Measurements from ENCODE around the gene CACNA2D3. TPM values are rescaled to one million over a fixed set of nuclear protein-coding genes. Genes with fewer than 3 reads are reported as not detected.

Gene CACNA2D3
- total and polyA plus RNA-seq, 4 donors = 0.06 to 0.37 (median 0.08) TPM; not detected in 1

- no peak for DNase-seq (ENCODE audit: low spot score)
- TF ChIP-seq, protein P1, sequence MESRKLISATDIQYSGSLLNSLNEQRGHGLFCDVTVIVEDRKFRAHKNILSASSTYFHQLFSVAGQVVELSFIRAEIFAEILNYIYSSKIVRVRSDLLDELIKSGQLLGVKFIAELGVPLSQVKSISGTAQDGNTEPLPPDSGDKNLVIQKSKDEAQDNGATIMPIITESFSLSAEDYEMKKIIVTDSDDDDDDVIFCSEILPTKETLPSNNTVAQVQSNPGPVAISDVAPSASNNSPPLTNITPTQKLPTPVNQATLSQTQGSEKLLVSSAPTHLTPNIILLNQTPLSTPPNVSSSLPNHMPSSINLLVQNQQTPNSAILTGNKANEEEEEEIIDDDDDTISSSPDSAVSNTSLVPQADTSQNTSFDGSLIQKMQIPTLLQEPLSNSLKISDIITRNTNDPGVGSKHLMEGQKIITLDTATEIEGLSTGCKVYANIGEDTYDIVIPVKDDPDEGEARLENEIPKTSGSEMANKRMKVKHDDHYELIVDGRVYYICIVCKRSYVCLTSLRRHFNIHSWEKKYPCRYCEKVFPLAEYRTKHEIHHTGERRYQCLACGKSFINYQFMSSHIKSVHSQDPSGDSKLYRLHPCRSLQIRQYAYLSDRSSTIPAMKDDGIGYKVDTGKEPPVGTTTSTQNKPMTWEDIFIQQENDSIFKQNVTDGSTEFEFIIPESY (IDR thresholded peaks at IDR 0.05) = no peak
- no peak for TF ChIP-seq NR2F2 (IDR thresholded peaks at IDR 0.05)
- TF ChIP-seq HNF4G (IDR thresholded peaks at IDR 0.05) = no peak
- TF ChIP-seq YY1 (IDR thresholded peaks at IDR 0.05) = no peak
- Histone ChIP-seq H3K9me3 (ENCODE audit: control insufficient read depth in 4 of 4, low read length in 3 of 4) (no peaks in the 10 kb centered on the region), H3K36me3 (ENCODE audit: control insufficient read depth in 4 of 4, insufficient read depth in 3 of 4, low read depth in 1 of 4, low read length in 3 of 4) (no peaks in the 10 kb centered on the region), H3K27me3 (ENCODE audit: control insufficient read depth in 4 of 4, insufficient read depth in 4 of 4, low read length in 3 of 4) (peaks cover 0 to 4% (median 0%) of the 10 kb centered on the region in 4 donors), H3K4me1 (ENCODE audit: control insufficient read depth in 4 of 4, insufficient read depth in 4 of 4, low read length in 3 of 4) (no peaks in the 10 kb centered on the region), H3K9ac (ENCODE audit: low read depth in 1 of 2, low read length in 2 of 2) (no peak overlapping the region), H3K27ac (ENCODE audit: low read depth in 1 of 2, low read length in 2 of 2) (no peak overlapping the region), H3K4me3 (ENCODE audit: low read depth in 1 of 3, low read length in 3 of 3) (no peak overlapping the region)
- WGBS = 76% methylated on average over 3 of the region's 3 CpGs
These were observed 833.1 kb downstream of the CACNA2D3 start for GRCh38 chr3:54955496-54955895.

DNA sequence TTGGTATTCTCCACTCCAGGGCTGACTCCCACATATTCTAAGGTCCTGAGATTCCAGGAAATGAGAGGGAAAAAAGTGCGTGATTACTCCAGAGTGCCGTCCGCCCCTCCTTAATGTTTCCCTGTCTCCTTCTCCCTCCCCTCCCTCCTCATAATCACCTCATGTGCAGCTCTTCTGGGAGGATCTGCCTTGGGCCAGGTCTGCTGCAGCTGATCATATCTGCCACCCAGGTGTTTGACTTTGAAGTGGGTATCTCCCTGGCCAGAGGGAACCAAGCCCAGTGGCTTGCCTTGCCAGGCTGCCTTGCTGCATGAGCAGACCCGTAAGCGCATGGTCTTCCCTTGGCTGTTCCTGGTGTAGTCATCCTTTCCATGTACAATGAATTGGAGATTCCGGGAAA, 833.6 kb downstream of the CACNA2D3 start:
- Histone ChIP-seq H3K9ac (ENCODE audit: low read depth in 1 of 2, low read length in 2 of 2) (no peak overlapping the region), H3K4me1 (ENCODE audit: control insufficient read depth in 4 of 4, insufficient read depth in 4 of 4, low read length in 3 of 4) (no peaks in the 10 kb centered on the region), H3K36me3 (ENCODE audit: control insufficient read depth in 4 of 4, insufficient read depth in 3 of 4, low read depth in 1 of 4, low read length in 3 of 4) (no peaks in the 10 kb centered on the region), H3K4me3 (ENCODE audit: low read depth in 1 of 3, low read length in 3 of 3) (no peak overlapping the region), H3K27ac (ENCODE audit: low read depth in 1 of 2, low read length in 2 of 2) (no peak overlapping the region), H3K27me3 (ENCODE audit: control insufficient read depth in 4 of 4, insufficient read depth in 4 of 4, low read length in 3 of 4) (peaks cover 0 to 4% (median 0%) of the 10 kb centered on the region in 4 donors), H3K9me3 (ENCODE audit: control insufficient read depth in 4 of 4, low read length in 3 of 4) (no peaks in the 10 kb centered on the region)
- DNase-seq (ENCODE audit: low spot score) = no peak
- TF ChIP-seq REST (IDR thresholded peaks at IDR 0.05) = no peak
- TF ChIP-seq, protein P2, sequence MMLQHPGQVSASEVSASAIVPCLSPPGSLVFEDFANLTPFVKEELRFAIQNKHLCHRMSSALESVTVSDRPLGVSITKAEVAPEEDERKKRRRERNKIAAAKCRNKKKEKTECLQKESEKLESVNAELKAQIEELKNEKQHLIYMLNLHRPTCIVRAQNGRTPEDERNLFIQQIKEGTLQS (IDR thresholded peaks at IDR 0.05) = no peak
- no peak for TF ChIP-seq SP1 (IDR thresholded peaks at IDR 0.05)
- TF ChIP-seq FOXA1 (IDR thresholded peaks at IDR 0.05) = no peak
- TF ChIP-seq, protein P1 (IDR thresholded peaks at IDR 0.05) = no peak
- TF ChIP-seq JUND (IDR thresholded peaks at IDR 0.05) = no peak
- TF ChIP-seq, protein P3, sequence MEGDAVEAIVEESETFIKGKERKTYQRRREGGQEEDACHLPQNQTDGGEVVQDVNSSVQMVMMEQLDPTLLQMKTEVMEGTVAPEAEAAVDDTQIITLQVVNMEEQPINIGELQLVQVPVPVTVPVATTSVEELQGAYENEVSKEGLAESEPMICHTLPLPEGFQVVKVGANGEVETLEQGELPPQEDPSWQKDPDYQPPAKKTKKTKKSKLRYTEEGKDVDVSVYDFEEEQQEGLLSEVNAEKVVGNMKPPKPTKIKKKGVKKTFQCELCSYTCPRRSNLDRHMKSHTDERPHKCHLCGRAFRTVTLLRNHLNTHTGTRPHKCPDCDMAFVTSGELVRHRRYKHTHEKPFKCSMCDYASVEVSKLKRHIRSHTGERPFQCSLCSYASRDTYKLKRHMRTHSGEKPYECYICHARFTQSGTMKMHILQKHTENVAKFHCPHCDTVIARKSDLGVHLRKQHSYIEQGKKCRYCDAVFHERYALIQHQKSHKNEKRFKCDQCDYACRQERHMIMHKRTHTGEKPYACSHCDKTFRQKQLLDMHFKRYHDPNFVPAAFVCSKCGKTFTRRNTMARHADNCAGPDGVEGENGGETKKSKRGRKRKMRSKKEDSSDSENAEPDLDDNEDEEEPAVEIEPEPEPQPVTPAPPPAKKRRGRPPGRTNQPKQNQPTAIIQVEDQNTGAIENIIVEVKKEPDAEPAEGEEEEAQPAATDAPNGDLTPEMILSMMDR (IDR thresholded peaks at IDR 0.05; ENCODE audit: low read depth, low read length, missing input control) = no peak
- no peak for TF ChIP-seq MAX (IDR thresholded peaks at IDR 0.05)
- TF ChIP-seq YY1 (IDR thresholded peaks at IDR 0.05) = no peak
- TF ChIP-seq TAF1 (conservative IDR thresholded peaks at IDR 0.05) = no peak
- no peak for TF ChIP-seq NR2F2 (IDR thresholded peaks at IDR 0.05)
- no peak for TF ChIP-seq RAD21 (IDR thresholded peaks at IDR 0.05)
- TF ChIP-seq GABPA (IDR thresholded peaks at IDR 0.05 in 1 of 2, conservative IDR thresholded peaks at IDR 0.05 in 1 of 2) = no peak
- no peak for TF ChIP-seq EGR1 (IDR thresholded peaks at IDR 0.05; ENCODE audit: low read depth in 2 of 2)
- no peak for TF ChIP-seq FOXA2 (IDR thresholded peaks at IDR 0.05)
- 90% methylated on average over 6 of the region's 6 CpGs for WGBS
